Measurements from ENCODE around the gene NFATC3. TPM values are rescaled to one million over a fixed set of nuclear protein-coding genes. Genes with fewer than 3 reads are reported as not detected.

The NFATC3 gene
- total and polyA plus RNA-seq, 2 of the 8 experiments (the other 6 are each of a cell fraction or from before 2014, with no cell fraction given), result 17.6 to 34.5 TPM

GRCh38 chr16:68130520-68130919 is 45.4 kb downstream of the NFATC3 start:
- Histone ChIP-seq H2BK12ac (ENCODE audit: low read depth, low read length) (no peak overlapping the region), H3K79me2 (ENCODE audit: control insufficient read depth in 1 of 2, insufficient read depth in 2 of 2, low read length in 2 of 2) (peaks cover 0 to 3% of the 10 kb centered on the region in 2 experiments; a peak in 1 of 4 replicates), H3K4me2 (ENCODE audit: insufficient read depth in 1 of 2, low read depth in 2 of 2, low read length in 2 of 2) (no peak overlapping the region), H3K36me3 (ENCODE audit: control insufficient read depth in 2 of 4, insufficient read depth in 4 of 4, low read length in 3 of 4) (peaks cover 0 to 4% (median 0%) of the 10 kb centered on the region in 4 experiments; a peak in 2 of 8 replicates), H2BK20ac (ENCODE audit: low read length) (no peak overlapping the region), H3K14ac (ENCODE audit: insufficient read length) (no peak overlapping the region), H2AFZ (ENCODE audit: low read length) (no peak overlapping the region), H4K5ac (ENCODE audit: insufficient read length, low read depth, low read length) (no peak overlapping the region), H3K18ac (ENCODE audit: extremely low read depth, low read length) (no peak overlapping the region), H3K4me3 (ENCODE audit: extremely low read depth in 1 of 4, insufficient read depth in 2 of 4, low read depth in 3 of 4, low read length in 4 of 4) (no peak overlapping the region), H3K9ac (replicated peaks in 1 of 4; ENCODE audit: extremely low read depth in 1 of 4, low read depth in 3 of 4, low read length in 3 of 4) (no peak overlapping the region), H2AK5ac (ENCODE audit: low read depth, low read length) (no peak overlapping the region), H4K8ac (ENCODE audit: extremely low read depth, insufficient read depth, low read length) (no peak overlapping the region), H3K23ac (ENCODE audit: insufficient read length) (no peak overlapping the region), H4K91ac (replicated peaks; ENCODE audit: insufficient read length, low read length) (no peak overlapping the region), H2BK5ac (ENCODE audit: low read depth, low read length) (no peak overlapping the region), H3K79me1 (ENCODE audit: low read depth, low read length) (no peaks in the 10 kb centered on the region; the same call in 1 of the 2 replicates), H3K4ac (replicated peaks; ENCODE audit: insufficient read length, low read depth, low read length) (no peak overlapping the region), H3K27me3 (replicated peaks in 1 of 4; ENCODE audit: control insufficient read depth in 3 of 4, extremely low read depth in 1 of 4, insufficient read depth in 3 of 4, low read length in 3 of 4) (no peaks in the 10 kb centered on the region), H4K20me1 (replicated peaks in 1 of 2; ENCODE audit: control insufficient read depth in 1 of 2, insufficient read depth in 2 of 2, low read length in 2 of 2) (peaks cover 0 to 4% of the 10 kb centered on the region in 2 experiments), H3K4me1 (replicated peaks in 1 of 4; ENCODE audit: control insufficient read depth in 3 of 4, insufficient read depth in 4 of 4, low read length in 3 of 4) (no peaks in the 10 kb centered on the region), H2BK120ac (replicated peaks; ENCODE audit: low read depth, low read length) (no peak overlapping the region), H3K23me2 (ENCODE audit: low read depth, low read length) (no peaks in the 10 kb centered on the region), H3K9me3 (ENCODE audit: insufficient read depth in 2 of 2, low read depth in 1 of 2, low read length in 1 of 2) (no peaks in the 10 kb centered on the region), H2BK15ac (ENCODE audit: low read length) (no peak overlapping the region), H3K27ac (ENCODE audit: low read depth, low read length) (no peak overlapping the region), H3K56ac (replicated peaks; ENCODE audit: insufficient read length, low read depth, low read length) (no peak overlapping the region)
- CTCF ChIA-PET (ENCODE audit: partially characterized antibody), result interaction anchor here (0.8 to 1.2 kb wide), 2 partner anchors 33 to 36 kb away, joined by 3 read pairs; no protein-coding TSS in a partner anchor
- no peak for FAIRE-seq
- DNase-seq (ENCODE audit: low read depth in 1 of 2, low spot score in 2 of 2), result no peak
- POLR2A ChIA-PET (ENCODE audit: partially characterized antibody), result interaction anchor here (0.8 kb wide), 1 partner anchor 45 kb away, joined by 3 read pairs; no protein-coding TSS in a partner anchor
- whole genome bisulfite sequencing, 2 experiments (ENCODE audit: extremely low coverage in 1 of 2, insufficient coverage in 1 of 2, insufficient read length in 1 of 2, insufficient replicate concordance in 2 of 2, low coverage in 1 of 2, low lambda C conversion rate in 2 of 2, missing lambda C conversion rate in 1 of 2), result 89% methylated on average over 3 of the region's 3 CpGs; no CpG with 5 or more reads in 1 of the 2 experiments
- TF ChIP-seq JUND (IDR thresholded peaks at IDR 0.05; ENCODE audit: low read length) (no peak), TCF12 (IDR thresholded peaks at IDR 0.05; ENCODE audit: low read depth, low read length) (no peak), TEAD4 (IDR thresholded peaks at IDR 0.05; ENCODE audit: low read depth, low read length) (no peak), EP300 (IDR thresholded peaks at IDR 0.05; ENCODE audit: borderline replicate concordance in 1 of 2, low read depth in 2 of 2, low read length in 2 of 2) (no peak)

Data from H1 (cell line).